AG08395 (cell line): Measurements from ENCODE around the gene AADACL4.
"Not testable (repeated sequence)": the region's sequence is repeated elsewhere in the genome, so short reads cannot be mapped to it uniquely, and the experiment has no call there.

Experiments used
- DNase-seq: peaks from one replicate; pipeline ENCODE4 v3.0.0; 2012; ENCODE audit warnings: mixed read lengths, low spot score

Gene AADACL4

GRCh38 chr1:12712076-12712475, 68.2 kb downstream of the AADACL4 start:
- DNase-seq: no peak

DNA sequence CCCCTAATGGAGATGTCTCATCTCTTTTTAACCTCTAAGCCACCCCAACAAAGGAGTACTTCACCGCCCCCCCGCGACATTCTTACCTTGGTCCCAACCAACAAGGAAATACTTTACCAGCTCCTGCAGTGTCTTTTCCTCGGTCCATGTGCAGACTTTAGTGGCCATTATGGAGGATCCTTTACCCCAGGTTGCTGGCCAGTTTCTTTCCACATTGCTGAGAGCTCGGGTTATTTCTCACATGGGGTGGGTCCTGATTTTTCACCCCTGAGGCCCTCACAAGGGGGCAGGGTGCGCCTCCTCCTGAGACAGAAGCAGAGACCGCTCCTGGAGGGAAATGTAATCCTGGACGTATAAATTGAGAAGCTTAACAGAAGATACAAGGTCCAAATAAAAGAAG, 69.0 kb downstream of the AADACL4 start:
- DNase-seq: no peak

DNA sequence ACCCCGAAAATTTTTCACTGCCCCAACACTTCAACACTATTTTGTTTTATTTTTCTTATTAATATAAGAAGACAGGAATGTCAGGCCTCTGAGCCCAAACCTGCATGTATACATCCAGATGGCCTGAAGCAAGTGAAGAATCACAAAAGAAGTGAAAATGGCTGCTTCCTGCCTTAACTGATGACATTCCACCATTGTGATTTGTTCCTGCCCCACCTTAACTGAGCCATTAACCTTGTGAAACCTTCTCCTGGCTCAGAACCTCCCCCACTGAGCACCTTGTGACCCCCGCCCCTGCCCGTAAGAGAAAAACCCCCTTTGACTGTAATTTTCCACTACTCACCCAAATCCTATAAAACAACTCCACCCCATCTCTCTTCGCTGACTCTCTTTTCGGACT, 69.8 kb downstream of the AADACL4 start:
- not testable (repeated sequence) for DNase-seq

DNA sequence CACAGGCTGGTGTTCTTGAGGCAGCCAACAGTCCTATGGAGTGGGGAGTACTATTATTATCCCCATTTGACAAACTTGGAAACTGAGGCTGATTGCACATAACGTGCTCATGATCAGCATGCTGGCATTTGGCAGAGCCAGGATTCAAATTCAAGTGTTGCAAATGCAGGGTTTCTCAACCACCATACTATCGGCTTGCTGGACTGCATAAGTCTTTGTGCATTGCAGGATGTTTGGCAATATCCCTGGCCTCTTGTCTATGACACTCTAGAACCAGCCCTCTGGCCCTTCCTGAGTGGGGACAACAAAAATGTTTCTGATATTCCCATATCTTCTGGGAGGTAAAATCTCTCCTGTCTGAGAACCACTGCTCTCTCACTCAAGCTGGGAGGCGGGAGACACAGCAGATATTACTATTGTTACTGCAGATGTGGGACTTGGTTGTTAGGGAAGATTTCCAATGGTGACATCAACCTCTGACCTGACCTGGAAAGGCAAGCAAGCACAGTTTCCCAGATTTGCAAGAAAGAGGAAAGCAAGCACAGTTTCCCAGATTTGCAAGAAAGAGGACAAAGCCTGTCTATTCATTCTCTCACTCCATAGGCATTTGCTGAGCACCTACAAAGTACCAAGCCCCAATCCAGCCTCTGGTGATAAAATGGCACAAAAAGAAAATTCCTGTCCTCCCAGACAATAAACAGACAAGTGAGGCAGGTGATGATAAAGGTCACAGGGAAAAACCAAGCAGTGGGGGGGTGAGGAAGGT, 71.0 kb downstream of the AADACL4 start:
- DNase-seq: no peak

DNA sequence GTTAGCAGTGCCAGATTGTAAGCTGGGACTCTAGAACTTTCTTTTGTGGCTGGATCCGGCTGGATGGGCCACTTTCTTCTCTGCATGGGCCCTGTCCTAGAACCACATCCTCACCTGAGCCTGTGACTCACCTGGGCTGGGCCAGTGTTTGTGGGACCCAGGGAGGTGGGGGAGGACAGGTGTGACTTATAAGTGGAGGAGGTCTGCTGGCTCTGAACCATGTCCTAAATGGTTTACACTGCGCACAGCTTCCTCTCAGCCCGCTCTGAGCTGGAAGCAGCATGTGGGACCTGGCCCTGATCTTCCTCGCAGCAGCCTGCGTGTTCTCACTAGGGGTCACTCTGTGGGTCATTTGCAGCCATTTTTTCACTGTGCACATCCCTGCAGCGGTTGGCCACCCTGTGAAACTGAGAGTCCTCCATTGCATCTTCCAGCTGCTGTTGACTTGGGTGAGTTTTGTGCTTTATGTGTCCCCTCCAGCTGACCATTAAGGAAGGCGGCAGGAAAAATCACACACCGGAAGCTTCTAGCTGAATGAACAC, 72.1 kb downstream of the AADACL4 start, which contains the start of gene AADACL3:
TSS of gene AADACL3 (plus strand) at position 215 of the 542 bp plus-strand sequence. CDS start at position 282, 67 bp downstream.
- DNase-seq: no peak
